Skeletal muscle cell (primary cell): ENCODE data around the gene PLCG2.
"Not testable (repeated sequence)": the region's sequence is repeated elsewhere in the genome, so short reads cannot be mapped to it uniquely, and the experiment has no call there.

Experiments used
- DNase-seq: peaks from one replicate; pipeline ENCODE4 v3.0.0-alpha.2; 2010; ENCODE audit warnings: low read depth
- H3K4me3 ChIP-seq: 2 replicates; pipeline ENCODE4 v1.5.1; 2011; ENCODE audit warnings: low read depth, mild to moderate bottlenecking, control low read depth, low read length, moderate library complexity

The PLCG2 gene

GRCh38 chr16:81864646-81865382 is 85.7 kb downstream of the PLCG2 start:
- DNase-seq, result no peak
- no peak overlapping the region for H3K4me3 ChIP-seq

- DNase-seq, result no peak
- H3K4me3 ChIP-seq, result no peak overlapping the region
These were observed 87.8 kb downstream of the PLCG2 start for GRCh38 chr16:81866820-81867440.

- no peak for DNase-seq
These were observed 89.1 kb downstream of the PLCG2 start for GRCh38 chr16:81868057-81868748.

GRCh38 chr16:81869326-81869725 is 90.2 kb downstream of the PLCG2 start:
- no peak for DNase-seq
- no peak overlapping the region for H3K4me3 ChIP-seq

More at GRCh38 chr16:81868057-81868748, 89.1 kb downstream of the PLCG2 start:
- no peak overlapping the region for H3K4me3 ChIP-seq

GRCh38 chr16:81873206-81873605 is 94.1 kb downstream of the PLCG2 start:
- no peak for DNase-seq
- H3K4me3 ChIP-seq, result no peak overlapping the region

- H3K4me3 ChIP-seq, result no peak overlapping the region
- no peak for DNase-seq
These were observed 95.0 kb downstream of the PLCG2 start for GRCh38 chr16:81873843-81874752.

GRCh38 chr16:81875461-81875860 is 96.4 kb downstream of the PLCG2 start:
- no peak overlapping the region for H3K4me3 ChIP-seq
- no peak for DNase-seq

GRCh38 chr16:81876273-81876900 is 97.3 kb downstream of the PLCG2 start:
- no peak for DNase-seq
- H3K4me3 ChIP-seq, result no peak overlapping the region

- not testable (repeated sequence) for DNase-seq
These were observed 98.4 kb downstream of the PLCG2 start for GRCh38 chr16:81877490-81877889.

GRCh38 chr16:81878529-81878928 is 99.4 kb downstream of the PLCG2 start:
- no peak for DNase-seq
- H3K4me3 ChIP-seq, result no peak overlapping the region

More at GRCh38 chr16:81877490-81877889, 98.4 kb downstream of the PLCG2 start:
- not testable (repeated sequence) for H3K4me3 ChIP-seq

- H3K4me3 ChIP-seq, result no peak overlapping the region
- no peak for DNase-seq
These were observed 100.5 kb downstream of the PLCG2 start for GRCh38 chr16:81879625-81880024.

GRCh38 chr16:81880816-81881215 is 101.7 kb downstream of the PLCG2 start:
- no peak overlapping the region for H3K4me3 ChIP-seq
- no peak for DNase-seq

- no peak for DNase-seq
- no peak overlapping the region for H3K4me3 ChIP-seq
These were observed 102.1 kb downstream of the PLCG2 start for GRCh38 chr16:81881228-81881627.

- no peak for DNase-seq
- H3K4me3 ChIP-seq, result no peak overlapping the region
These were observed 103.5 kb downstream of the PLCG2 start for GRCh38 chr16:81882559-81882958.

- no peak overlapping the region for H3K4me3 ChIP-seq
- DNase-seq, result no peak
These were observed 104.1 kb downstream of the PLCG2 start for GRCh38 chr16:81883235-81883634.

GRCh38 chr16:81885976-81886586 is 107.0 kb downstream of the PLCG2 start:
- no peak overlapping the region for H3K4me3 ChIP-seq
- DNase-seq, result no peak

- DNase-seq, result no peak
- H3K4me3 ChIP-seq, result no peak overlapping the region
These were observed 109.7 kb downstream of the PLCG2 start for GRCh38 chr16:81888520-81889394.
